ENCODE measurements around the gene TMEM79. TPM values are rescaled to one million over a fixed set of nuclear protein-coding genes. Genes with fewer than 3 reads are reported as not detected.

The TMEM79 gene
- total and polyA plus RNA-seq, 2 donors = 3.4 to 10.2 TPM

GRCh38 chr1:156338180-156338976, 54.3 kb downstream of the TMEM79 start, which contains the start of the genes CCT3 and TSACC:
Gene CCT3, minus strand, starts transcription at chr1:156338292. Its CDS starts 108 bp downstream, at chr1:156338184.
Gene TSACC, plus strand, starts transcription at chr1:156338526. Its CDS starts 1,232 bp downstream, at chr1:156339758.
- under 1% methylated on average over 47 of the region's 47 CpGs for WGBS

More at GRCh38 chr1:156338180-156338976, 54.3 kb downstream of the TMEM79 start, which contains the start of the genes CCT3 and TSACC:
- peaks cover 18 to 25% of the 10 kb centered on the region in 2 donors for H3K36me3 ChIP-seq (ENCODE audit: control insufficient read depth in 2 of 2, insufficient read depth in 2 of 2, low read length in 1 of 2)
- DNase-seq (ENCODE audit: low read depth in 6 of 9, low spot score in 9 of 9) = peak; percentile 99 to 100 (median 100)
- peaks cover 10 to 11% of the 10 kb centered on the region in 2 donors for H3K4me1 ChIP-seq (ENCODE audit: control insufficient read depth in 2 of 2, insufficient read depth in 2 of 2, low read length in 2 of 2)
- H3K27me3 ChIP-seq (ENCODE audit: control insufficient read depth in 2 of 2, insufficient read depth in 1 of 2, low read length in 1 of 2) = no peaks in the 10 kb centered on the region
- H3K9me3 ChIP-seq (ENCODE audit: control insufficient read depth in 2 of 2, insufficient read depth in 1 of 2, low read length in 1 of 2) = no peaks in the 10 kb centered on the region
- H3K27ac ChIP-seq (ENCODE audit: low read depth in 1 of 2, low read length in 1 of 2) = peak within 1 kb of the TSS; percentile 80 to 96
- peak within 1 kb of the TSS; percentile 72 to 81 for H3K4me3 ChIP-seq (ENCODE audit: low read length in 2 of 2)

Other genes with a start within 250 kb of the TMEM79 start
- gene UBQLN4, start 230.5 kb upstream of the TMEM79 start, total RNA-seq = 10.4 TPM
- 15.1 TPM for gene UBQLN4, start 230.5 kb upstream of the TMEM79 start, polyA plus RNA-seq
- gene LAMTOR2, start 229.5 kb upstream of the TMEM79 start, total RNA-seq = 75.9 TPM
- gene LAMTOR2, start 229.5 kb upstream of the TMEM79 start, polyA plus RNA-seq = 82.2 TPM
- gene RAB25, start 223.2 kb upstream of the TMEM79 start, total RNA-seq = 17.6 TPM
- 43.1 TPM for gene RAB25, start 223.2 kb upstream of the TMEM79 start, polyA plus RNA-seq
- 1.3 TPM for gene MEX3A, start 201.9 kb upstream of the TMEM79 start, total RNA-seq
- gene MEX3A, start 201.9 kb upstream of the TMEM79 start, polyA plus RNA-seq = 0.55 TPM
- 51.6 TPM for gene LMNA, start 169.6 kb upstream of the TMEM79 start, total RNA-seq
- gene LMNA, start 169.6 kb upstream of the TMEM79 start, polyA plus RNA-seq = 68.3 TPM
- 6.4 TPM for gene SEMA4A, start 130.7 kb upstream of the TMEM79 start, total RNA-seq
- 14.8 TPM for gene SEMA4A, start 130.7 kb upstream of the TMEM79 start, polyA plus RNA-seq
- gene SLC25A44, start 90.2 kb upstream of the TMEM79 start, total RNA-seq = 8.8 TPM
- gene SLC25A44, start 90.2 kb upstream of the TMEM79 start, polyA plus RNA-seq = 10.7 TPM
- 56.8 TPM for gene PMF1, start 71.3 kb upstream of the TMEM79 start, total RNA-seq
- 67.4 TPM for gene PMF1, start 71.3 kb upstream of the TMEM79 start, polyA plus RNA-seq
- 0.66 TPM for gene BGLAP, start 42.1 kb upstream of the TMEM79 start, total RNA-seq
- gene BGLAP, start 42.1 kb upstream of the TMEM79 start, polyA plus RNA-seq = 4.3 TPM
- gene PAQR6, start 36.3 kb upstream of the TMEM79 start, total RNA-seq = 0.61 TPM
- 8.6 TPM for gene PAQR6, start 36.3 kb upstream of the TMEM79 start, polyA plus RNA-seq
- 32.3 TPM for gene SMG5, start 1.5 kb upstream of the TMEM79 start, total RNA-seq
- gene SMG5, start 1.5 kb upstream of the TMEM79 start, polyA plus RNA-seq = 28.2 TPM
- 20.3 TPM for gene GLMP, start 11.4 kb downstream of the TMEM79 start, total RNA-seq
- gene GLMP, start 11.4 kb downstream of the TMEM79 start, polyA plus RNA-seq = 40.0 TPM
- gene VHLL, start 15.0 kb downstream of the TMEM79 start, total RNA-seq = not detected
- 0.09 TPM for gene VHLL, start 15.0 kb downstream of the TMEM79 start, polyA plus RNA-seq
- 296 TPM for gene CCT3, start 54.0 kb downstream of the TMEM79 start, total RNA-seq
- gene CCT3, start 54.0 kb downstream of the TMEM79 start, polyA plus RNA-seq = 114 TPM
- gene TSACC, start 54.2 kb downstream of the TMEM79 start, total RNA-seq = 0.71 TPM
- gene TSACC, start 54.2 kb downstream of the TMEM79 start, polyA plus RNA-seq = 0.27 TPM
- gene RHBG, start 84.9 kb downstream of the TMEM79 start, total RNA-seq = 0.05 TPM
- gene RHBG, start 84.9 kb downstream of the TMEM79 start, polyA plus RNA-seq = 0.37 TPM
- gene MEF2D, start 216.4 kb downstream of the TMEM79 start, total RNA-seq = 8.3 TPM
- gene MEF2D, start 216.4 kb downstream of the TMEM79 start, polyA plus RNA-seq = 26.3 TPM